ENCODE results near the gene AMH. TPM values are rescaled to one million over a fixed set of nuclear protein-coding genes. Genes with fewer than 3 reads are reported as not detected.

AMH gene
- total and polyA plus RNA-seq, 2 of the 13 experiments (the other 11 are each of a cell fraction or from before 2014, with no cell fraction given) = 0.03 to 0.18 TPM

- TF ChIP-seq BRF2 (CRISPR knock-in tag; IDR thresholded peaks at IDR 0.05) = no peak
- peak; percentile 35; the same call in 1 of the 2 replicates for TF ChIP-seq HOXA3 (CRISPR knock-in tag; IDR thresholded peaks at IDR 0.05)
- peak; percentile 3; the same call in 1 of the 2 replicates for TF ChIP-seq ZBTB38 (CRISPR knock-in tag; IDR thresholded peaks at IDR 0.05)
- no peak for TF ChIP-seq FOXM1 (CRISPR knock-in tag; IDR thresholded peaks at IDR 0.05)
- no peak for TF ChIP-seq ZNF674 (CRISPR knock-in tag; IDR thresholded peaks at IDR 0.05; ENCODE audit: low read depth)
- TF ChIP-seq ETV5 (CRISPR knock-in tag; IDR thresholded peaks at IDR 0.05; ENCODE audit: borderline replicate concordance) = no peak
- no peak for TF ChIP-seq CREB3 (CRISPR knock-in tag; IDR thresholded peaks at IDR 0.05)
- TF ChIP-seq, protein P1, sequence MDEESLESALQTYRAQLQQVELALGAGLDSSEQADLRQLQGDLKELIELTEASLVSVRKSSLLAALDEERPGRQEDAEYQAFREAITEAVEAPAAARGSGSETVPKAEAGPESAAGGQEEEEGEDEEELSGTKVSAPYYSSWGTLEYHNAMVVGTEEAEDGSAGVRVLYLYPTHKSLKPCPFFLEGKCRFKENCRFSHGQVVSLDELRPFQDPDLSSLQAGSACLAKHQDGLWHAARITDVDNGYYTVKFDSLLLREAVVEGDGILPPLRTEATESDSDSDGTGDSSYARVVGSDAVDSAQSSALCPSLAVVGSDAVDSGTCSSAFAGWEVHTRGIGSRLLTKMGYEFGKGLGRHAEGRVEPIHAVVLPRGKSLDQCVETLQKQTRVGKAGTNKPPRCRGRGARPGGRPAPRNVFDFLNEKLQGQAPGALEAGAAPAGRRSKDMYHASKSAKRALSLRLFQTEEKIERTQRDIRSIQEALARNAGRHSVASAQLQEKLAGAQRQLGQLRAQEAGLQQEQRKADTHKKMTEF (CRISPR knock-in tag; IDR thresholded peaks at IDR 0.05) = no peak
- TF ChIP-seq ZNF337 (CRISPR knock-in tag; IDR thresholded peaks at IDR 0.05; ENCODE audit: borderline replicate concordance, low read depth) = no peak
- TF ChIP-seq GMEB2 (CRISPR knock-in tag; IDR thresholded peaks at IDR 0.05; ENCODE audit: low read depth) = no peak
- no peak for TF ChIP-seq ZNF614 (CRISPR knock-in tag; IDR thresholded peaks at IDR 0.05; ENCODE audit: borderline replicate concordance)
- TF ChIP-seq SIN3A (IDR thresholded peaks at IDR 0.05; ENCODE audit: borderline replicate concordance, low read depth, low read length) = no peak
- no peak for TF ChIP-seq HOMEZ (CRISPR knock-in tag; IDR thresholded peaks at IDR 0.05; ENCODE audit: low read depth)
- TF ChIP-seq, protein P2, sequence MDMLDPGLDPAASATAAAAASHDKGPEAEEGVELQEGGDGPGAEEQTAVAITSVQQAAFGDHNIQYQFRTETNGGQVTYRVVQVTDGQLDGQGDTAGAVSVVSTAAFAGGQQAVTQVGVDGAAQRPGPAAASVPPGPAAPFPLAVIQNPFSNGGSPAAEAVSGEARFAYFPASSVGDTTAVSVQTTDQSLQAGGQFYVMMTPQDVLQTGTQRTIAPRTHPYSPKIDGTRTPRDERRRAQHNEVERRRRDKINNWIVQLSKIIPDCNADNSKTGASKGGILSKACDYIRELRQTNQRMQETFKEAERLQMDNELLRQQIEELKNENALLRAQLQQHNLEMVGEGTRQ (IDR thresholded peaks at IDR 0.05; ENCODE audit: low read depth, low read length) = no peak
- TF ChIP-seq, protein P2 (CRISPR knock-in tag; IDR thresholded peaks at IDR 0.05; ENCODE audit: borderline replicate concordance) = no peak
- TF ChIP-seq GATAD2A (CRISPR knock-in tag; IDR thresholded peaks at IDR 0.05) = no peak
- TF ChIP-seq PRDM10 (CRISPR knock-in tag; IDR thresholded peaks at IDR 0.05; ENCODE audit: low read depth) = no peak
- no peak for TF ChIP-seq ZMYM3 (CRISPR knock-in tag; IDR thresholded peaks at IDR 0.05)
Measured at GRCh38 chr19:2250766-2251105, 1.6 kb downstream of the AMH start (continued).

Data from HepG2 (cell line).